Measurements from ENCODE around the gene ISOC2. TPM values are rescaled to one million over a fixed set of nuclear protein-coding genes. Genes with fewer than 3 reads are reported as not detected.

Gene ISOC2
- polyA plus RNA-seq, 2 of the 4 experiments (the other 2 are of a cell fraction) = 45.3 to 57.8 TPM

- TF ChIP-seq SMC3 (IDR thresholded peaks at IDR 0.05) (no peak), GATA3 (IDR thresholded peaks at IDR 0.05; ENCODE audit: borderline replicate concordance) (no peak)
Measured at GRCh38 chr19:55419624-55420236, 41.7 kb downstream of the ISOC2 start (continued).

GRCh38 chr19:55419103-55419502 lies 42.3 kb downstream of the ISOC2 start:
- no peak overlapping the region for H3K4me2 ChIP-seq
- no peak overlapping the region for H3K27ac ChIP-seq
- no peak for DNase-seq (ENCODE audit: low read depth in 1 of 2, low spot score in 1 of 2)
- H3K4me3 ChIP-seq = no peak overlapping the region
- TF ChIP-seq NR3C1 (IDR thresholded peaks at IDR 0.05) (no peak), ZSCAN20 (CRISPR knock-in tag; IDR thresholded peaks at IDR 0.05) (no peak)
- no peaks in the 10 kb centered on the region for H3K9me3 ChIP-seq
- ATAC-seq = peak in 1 of 2 experiments; percentile 13; a peak in 1 of 6 replicates
- ChIA-PET CTCF (interaction anchor here (0.7 to 5.7 kb wide), 58 partner anchors 9 to 336 kb away, joined by 3 to 107 read pairs (median 7); partner anchors contain the start of genes DNAAF3, HSPBP1, PPP1R12C and SHISA7), POLR2A (interaction anchor here (0.7 to 2.0 kb wide), 3 partner anchors 12 to 334 kb away, joined by 4 to 18 read pairs (median 4); partner anchors contain the start of gene UBE2S)
- 39% methylated on average over 5 of the region's 5 CpGs for whole genome bisulfite sequencing (ENCODE audit: missing lambda C conversion rate)
- peaks cover 8% of the 10 kb centered on the region; the same call in 1 of the 3 replicates for H3K4me1 ChIP-seq
- no peak for FAIRE-seq

DNA sequence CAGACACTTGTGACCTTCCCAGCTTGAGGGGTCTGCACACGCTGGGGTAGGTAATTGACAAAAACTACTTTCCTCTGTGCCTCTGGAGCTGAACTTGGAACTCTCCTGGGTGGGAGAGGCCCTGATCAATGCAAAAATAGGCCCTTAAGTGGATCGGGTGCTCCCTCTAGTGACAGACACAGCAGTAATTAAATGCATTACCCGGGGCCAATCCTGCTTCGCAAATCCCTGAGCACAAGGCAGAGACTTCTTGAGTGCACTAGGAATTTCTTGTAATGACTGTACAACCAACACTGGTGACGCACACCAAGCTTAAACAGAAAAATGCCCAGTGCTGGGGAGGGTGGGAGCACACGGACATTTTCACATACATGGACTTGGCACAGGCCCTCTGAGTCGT lies 43.3 kb downstream of the ISOC2 start:
- WGBS (ENCODE audit: missing lambda C conversion rate) = 16% methylated on average over 7 of the region's 7 CpGs
- Histone ChIP-seq H3K4me3 (no peak overlapping the region), H3K4me2 (no peak overlapping the region), H3K27ac (peak overlapping the region in 1 of 2 experiments; percentile 6; a peak in 1 of 6 replicates), H3K9me3 (no peaks in the 10 kb centered on the region), H3K4me1 (peaks cover 8% of the 10 kb centered on the region; the same call in 1 of the 3 replicates)
- peak; percentile 45; the same call in 1 of the 2 replicates for TF ChIP-seq RFX5 (IDR thresholded peaks at IDR 0.05)
- no peak for TF ChIP-seq ESRRA (IDR thresholded peaks at IDR 0.05; ENCODE audit: borderline replicate concordance, low read length)
- TF ChIP-seq RCOR1 (IDR thresholded peaks at IDR 0.05; ENCODE audit: low read depth, low read length) = no peak
- TF ChIP-seq, protein P1, sequence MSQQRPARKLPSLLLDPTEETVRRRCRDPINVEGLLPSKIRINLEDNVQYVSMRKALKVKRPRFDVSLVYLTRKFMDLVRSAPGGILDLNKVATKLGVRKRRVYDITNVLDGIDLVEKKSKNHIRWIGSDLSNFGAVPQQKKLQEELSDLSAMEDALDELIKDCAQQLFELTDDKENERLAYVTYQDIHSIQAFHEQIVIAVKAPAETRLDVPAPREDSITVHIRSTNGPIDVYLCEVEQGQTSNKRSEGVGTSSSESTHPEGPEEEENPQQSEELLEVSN (IDR thresholded peaks at IDR 0.05; ENCODE audit: borderline replicate concordance, low read depth) = peak; percentile 50; the same call in 1 of the 2 replicates
- TF ChIP-seq, protein P2, sequence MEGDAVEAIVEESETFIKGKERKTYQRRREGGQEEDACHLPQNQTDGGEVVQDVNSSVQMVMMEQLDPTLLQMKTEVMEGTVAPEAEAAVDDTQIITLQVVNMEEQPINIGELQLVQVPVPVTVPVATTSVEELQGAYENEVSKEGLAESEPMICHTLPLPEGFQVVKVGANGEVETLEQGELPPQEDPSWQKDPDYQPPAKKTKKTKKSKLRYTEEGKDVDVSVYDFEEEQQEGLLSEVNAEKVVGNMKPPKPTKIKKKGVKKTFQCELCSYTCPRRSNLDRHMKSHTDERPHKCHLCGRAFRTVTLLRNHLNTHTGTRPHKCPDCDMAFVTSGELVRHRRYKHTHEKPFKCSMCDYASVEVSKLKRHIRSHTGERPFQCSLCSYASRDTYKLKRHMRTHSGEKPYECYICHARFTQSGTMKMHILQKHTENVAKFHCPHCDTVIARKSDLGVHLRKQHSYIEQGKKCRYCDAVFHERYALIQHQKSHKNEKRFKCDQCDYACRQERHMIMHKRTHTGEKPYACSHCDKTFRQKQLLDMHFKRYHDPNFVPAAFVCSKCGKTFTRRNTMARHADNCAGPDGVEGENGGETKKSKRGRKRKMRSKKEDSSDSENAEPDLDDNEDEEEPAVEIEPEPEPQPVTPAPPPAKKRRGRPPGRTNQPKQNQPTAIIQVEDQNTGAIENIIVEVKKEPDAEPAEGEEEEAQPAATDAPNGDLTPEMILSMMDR (IDR thresholded peaks at IDR 0.05) = peak; percentile 95
- TF ChIP-seq CBX2 (IDR thresholded peaks at IDR 0.05; ENCODE audit: borderline replicate concordance, low read depth) = no peak
- no peak for TF ChIP-seq HOXA7 (CRISPR knock-in tag; IDR thresholded peaks at IDR 0.05)
- no peak for TF ChIP-seq EHF (CRISPR knock-in tag; IDR thresholded peaks at IDR 0.05)
- peak; percentile 97 to 99 for TF ChIP-seq RAD21 (conservative IDR thresholded peaks at IDR 0.05 in 1 of 2, IDR thresholded peaks at IDR 0.05 in 1 of 2)
- TF ChIP-seq, protein P3, sequence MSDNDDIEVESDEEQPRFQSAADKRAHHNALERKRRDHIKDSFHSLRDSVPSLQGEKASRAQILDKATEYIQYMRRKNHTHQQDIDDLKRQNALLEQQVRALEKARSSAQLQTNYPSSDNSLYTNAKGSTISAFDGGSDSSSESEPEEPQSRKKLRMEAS (IDR thresholded peaks at IDR 0.05) = peak; percentile 76
- TF ChIP-seq HDAC2 (IDR thresholded peaks at IDR 0.05) = no peak
- peak; percentile 92 for TF ChIP-seq SMC3 (IDR thresholded peaks at IDR 0.05)
- peak; percentile 88 to 91 for DNase-seq (ENCODE audit: low read depth in 1 of 2, low spot score in 1 of 2)
- ChIA-PET POLR2A (interaction anchor here (2.0 kb wide), 1 partner anchor 11 kb away, joined by 18 read pairs; the partner anchor contains the start of gene UBE2S), CTCF (interaction anchor here (0.6 to 5.7 kb wide), 92 partner anchors 10 to 765 kb away, joined by 3 to 107 read pairs (median 5); partner anchors contain the start of genes DNAAF3, HSPBP1, PPP1R12C and SHISA7)
- peak; percentile 94 for FAIRE-seq
- ATAC-seq = peak; percentile 94 to 95

- peaks cover 18% of the 10 kb centered on the region for H3K4me1 ChIP-seq
- 83% methylated on average over 2 of the region's 2 CpGs for WGBS (ENCODE audit: missing lambda C conversion rate)
- POLR2A ChIA-PET = interaction anchor here (1.4 kb wide), 1 partner anchor 130 kb away, joined by 3 read pairs; the partner anchor contains the start of gene HSPBP1
- no peak overlapping the region for H3K4me3 ChIP-seq
- H3K9me3 ChIP-seq = 0 out of 3 replicates have a peak, but pooled peaks cover 6% of the 10 kb centered on the region
- H3K4me2 ChIP-seq = no peak overlapping the region
- CTCF ChIA-PET = interaction anchor here (0.9 to 8.1 kb wide), 5 partner anchors 8 to 269 kb away, joined by 4 to 61 read pairs (median 8); no protein-coding TSS in a partner anchor
- ATAC-seq (no peak), DNase-seq (ENCODE audit: low read depth in 1 of 2, low spot score in 1 of 2) (no peak), FAIRE-seq (peak; percentile 13)
- H3K27ac ChIP-seq = no peak overlapping the region
- TF ChIP-seq, protein P4, sequence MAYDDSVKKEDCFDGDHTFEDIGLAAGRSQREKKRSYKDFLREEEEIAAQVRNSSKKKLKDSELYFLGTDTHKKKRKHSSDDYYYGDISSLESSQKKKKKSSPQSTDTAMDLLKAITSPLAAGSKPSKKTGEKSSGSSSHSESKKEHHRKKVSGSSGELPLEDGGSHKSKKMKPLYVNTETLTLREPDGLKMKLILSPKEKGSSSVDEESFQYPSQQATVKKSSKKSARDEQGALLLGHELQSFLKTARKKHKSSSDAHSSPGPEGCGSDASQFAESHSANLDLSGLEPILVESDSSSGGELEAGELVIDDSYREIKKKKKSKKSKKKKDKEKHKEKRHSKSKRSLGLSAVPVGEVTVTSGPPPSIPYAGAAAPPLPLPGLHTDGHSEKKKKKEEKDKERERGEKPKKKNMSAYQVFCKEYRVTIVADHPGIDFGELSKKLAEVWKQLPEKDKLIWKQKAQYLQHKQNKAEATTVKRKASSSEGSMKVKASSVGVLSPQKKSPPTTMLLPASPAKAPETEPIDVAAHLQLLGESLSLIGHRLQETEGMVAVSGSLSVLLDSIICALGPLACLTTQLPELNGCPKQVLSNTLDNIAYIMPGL (CRISPR knock-in tag; IDR thresholded peaks at IDR 0.05; ENCODE audit: borderline replicate concordance) = no peak
- TF ChIP-seq PHF8 (IDR thresholded peaks at IDR 0.05; ENCODE audit: borderline replicate concordance, low read depth) (no peak), RCOR1 (IDR thresholded peaks at IDR 0.05; ENCODE audit: low read depth, low read length) (no peak), TFCP2L1 (CRISPR knock-in tag; IDR thresholded peaks at IDR 0.05) (no peak), CBX2 (IDR thresholded peaks at IDR 0.05; ENCODE audit: borderline replicate concordance, low read depth) (no peak), ZSCAN20 (CRISPR knock-in tag; IDR thresholded peaks at IDR 0.05) (no peak), MAFK (IDR thresholded peaks at IDR 0.05; ENCODE audit: partially characterized antibody) (no peak), CHD4 (IDR thresholded peaks at IDR 0.05; ENCODE audit: borderline replicate concordance) (no peak), GATA3 (IDR thresholded peaks at IDR 0.05; ENCODE audit: borderline replicate concordance) (no peak), RNF2 (IDR thresholded peaks at IDR 0.05; ENCODE audit: borderline replicate concordance, low read depth) (no peak), EHMT2 (IDR thresholded peaks at IDR 0.05; ENCODE audit: low read depth) (no peak), SREBF2 (IDR thresholded peaks at IDR 0.05) (no peak), NPAS2 (CRISPR knock-in tag; IDR thresholded peaks at IDR 0.05; ENCODE audit: borderline replicate concordance) (no peak), FOXS1 (CRISPR knock-in tag; IDR thresholded peaks at IDR 0.05) (no peak), HOXB5 (CRISPR knock-in tag; IDR thresholded peaks at IDR 0.05) (no peak)
Measured at GRCh38 chr19:55410168-55410567, 51.3 kb downstream of the ISOC2 start.

Measured in A549 (cell line).